ENCODE data around the gene CLEC9A.

The CLEC9A gene

DNA sequence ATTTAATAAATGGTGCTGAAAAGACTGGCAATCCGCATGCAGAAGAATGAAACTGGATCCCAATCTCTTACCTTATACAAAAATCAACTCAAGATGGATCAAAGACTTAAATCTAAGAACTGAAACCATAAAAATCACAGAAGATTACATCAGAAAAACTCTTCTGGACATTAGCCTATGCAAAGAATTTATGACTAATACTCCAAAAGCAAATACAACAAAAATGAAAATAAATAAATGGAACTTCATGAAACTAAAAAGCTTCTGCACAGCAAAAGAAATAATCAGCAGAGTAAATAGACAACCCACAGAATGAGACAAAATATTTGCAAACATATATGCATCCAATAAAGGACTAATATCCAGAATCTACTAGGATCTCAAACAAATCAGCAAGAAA lies 82.6 kb downstream of the CLEC9A start:
- TF ChIP-seq MYC (IDR thresholded peaks at IDR 0.05; ENCODE audit: low read depth, low read length) (no peak), POLR2A (IDR thresholded peaks at IDR 0.05; ENCODE audit: extremely low read depth, insufficient read length) (no peak)
- TF ChIP-seq, protein P1, sequence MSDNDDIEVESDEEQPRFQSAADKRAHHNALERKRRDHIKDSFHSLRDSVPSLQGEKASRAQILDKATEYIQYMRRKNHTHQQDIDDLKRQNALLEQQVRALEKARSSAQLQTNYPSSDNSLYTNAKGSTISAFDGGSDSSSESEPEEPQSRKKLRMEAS (IDR thresholded peaks at IDR 0.05; ENCODE audit: low read depth, low read length) = no peak
- TF ChIP-seq, protein P2, sequence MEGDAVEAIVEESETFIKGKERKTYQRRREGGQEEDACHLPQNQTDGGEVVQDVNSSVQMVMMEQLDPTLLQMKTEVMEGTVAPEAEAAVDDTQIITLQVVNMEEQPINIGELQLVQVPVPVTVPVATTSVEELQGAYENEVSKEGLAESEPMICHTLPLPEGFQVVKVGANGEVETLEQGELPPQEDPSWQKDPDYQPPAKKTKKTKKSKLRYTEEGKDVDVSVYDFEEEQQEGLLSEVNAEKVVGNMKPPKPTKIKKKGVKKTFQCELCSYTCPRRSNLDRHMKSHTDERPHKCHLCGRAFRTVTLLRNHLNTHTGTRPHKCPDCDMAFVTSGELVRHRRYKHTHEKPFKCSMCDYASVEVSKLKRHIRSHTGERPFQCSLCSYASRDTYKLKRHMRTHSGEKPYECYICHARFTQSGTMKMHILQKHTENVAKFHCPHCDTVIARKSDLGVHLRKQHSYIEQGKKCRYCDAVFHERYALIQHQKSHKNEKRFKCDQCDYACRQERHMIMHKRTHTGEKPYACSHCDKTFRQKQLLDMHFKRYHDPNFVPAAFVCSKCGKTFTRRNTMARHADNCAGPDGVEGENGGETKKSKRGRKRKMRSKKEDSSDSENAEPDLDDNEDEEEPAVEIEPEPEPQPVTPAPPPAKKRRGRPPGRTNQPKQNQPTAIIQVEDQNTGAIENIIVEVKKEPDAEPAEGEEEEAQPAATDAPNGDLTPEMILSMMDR (IDR thresholded peaks at IDR 0.05; ENCODE audit: low read depth, low read length) = no peak
- no peak for DNase-seq (ENCODE audit: low read depth)
- no peak overlapping the region for H3K4me3 ChIP-seq (ENCODE audit: low read depth, low read length)

DNA sequence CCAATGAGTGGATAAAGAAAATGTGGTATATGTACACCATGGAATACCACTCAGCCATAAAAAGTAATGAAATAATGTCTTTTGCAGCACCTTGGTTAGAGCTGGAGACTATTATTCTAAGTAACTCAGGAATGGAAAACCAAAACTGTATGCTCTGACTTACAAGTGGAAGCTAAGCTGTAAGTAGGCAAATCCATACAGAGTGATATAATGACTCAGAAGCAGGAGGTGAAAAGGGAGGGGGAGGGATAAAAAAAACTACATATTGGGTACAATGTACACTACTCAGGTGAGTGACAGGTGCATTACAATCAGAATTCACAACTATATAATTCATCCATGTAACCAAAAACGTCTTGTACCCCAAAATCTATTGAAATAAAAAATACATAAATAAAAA lies 83.4 kb downstream of the CLEC9A start:
- TF ChIP-seq MYC (IDR thresholded peaks at IDR 0.05; ENCODE audit: low read depth, low read length) (no peak), POLR2A (IDR thresholded peaks at IDR 0.05; ENCODE audit: extremely low read depth, insufficient read length) (no peak)
- TF ChIP-seq, protein P2 (IDR thresholded peaks at IDR 0.05; ENCODE audit: low read depth, low read length) = no peak
- TF ChIP-seq, protein P1 (IDR thresholded peaks at IDR 0.05; ENCODE audit: low read depth, low read length) = no peak

DNA sequence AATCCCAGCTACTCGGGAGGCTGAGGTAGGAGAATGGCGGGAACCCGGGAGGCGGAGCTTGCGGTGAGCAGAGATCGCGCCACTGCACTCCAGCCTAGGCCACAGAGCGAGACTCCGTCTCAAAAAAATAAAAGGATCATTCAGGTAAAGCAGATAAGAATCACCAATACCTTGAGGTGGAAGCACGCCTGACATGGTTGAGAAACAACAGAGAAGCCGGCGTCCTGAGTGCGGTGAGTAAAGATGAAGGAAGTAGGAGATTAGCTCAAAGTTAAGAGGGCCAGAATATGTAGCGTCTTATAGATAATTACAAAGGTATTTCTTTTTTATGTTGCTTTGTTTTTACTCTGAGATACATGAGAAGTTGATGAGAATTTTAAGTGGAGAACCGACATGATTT lies 84.8 kb downstream of the CLEC9A start:
- TF ChIP-seq POLR2A (IDR thresholded peaks at IDR 0.05; ENCODE audit: extremely low read depth, insufficient read length) (no peak), MYC (IDR thresholded peaks at IDR 0.05; ENCODE audit: low read depth, low read length) (no peak)
- TF ChIP-seq, protein P1 (IDR thresholded peaks at IDR 0.05; ENCODE audit: low read depth, low read length) = no peak
- TF ChIP-seq, protein P2 (IDR thresholded peaks at IDR 0.05; ENCODE audit: low read depth, low read length) = no peak

More for the DNA sequence above, 83.4 kb downstream of the CLEC9A start:
- DNase-seq (ENCODE audit: low read depth) = no peak
- H3K4me3 ChIP-seq (ENCODE audit: low read depth, low read length) = no peak overlapping the region

More for the DNA sequence above, 84.8 kb downstream of the CLEC9A start:
- DNase-seq (ENCODE audit: low read depth) = no peak
- no peak overlapping the region for H3K4me3 ChIP-seq (ENCODE audit: low read depth, low read length)
